Activated naive CD8-positive, alpha-beta T cell (primary cell): Measurements from ENCODE around the gene VCY.
"Not testable (repeated sequence)": the region's sequence is repeated elsewhere in the genome, so short reads cannot be mapped to it uniquely, and the experiment has no call there.

Experiments
- H3K27ac Mint-ChIP-seq: one replicate; pipeline ENCODE4 v1.8.0; 2021; ENCODE audit warnings: mixed read lengths
- H3K27me3 Mint-ChIP-seq: one replicate; pipeline ENCODE4 v1.8.0; 2021; ENCODE audit warnings: mixed read lengths
- H3K36me3 Mint-ChIP-seq: one replicate; pipeline ENCODE4 v1.8.0; 2021; ENCODE audit warnings: mixed read lengths
- H3K4me1 Mint-ChIP-seq: one replicate; pipeline ENCODE4 v1.8.0; 2021; ENCODE audit warnings: low read depth, mixed read lengths
- H3K4me3 Mint-ChIP-seq: one replicate; pipeline ENCODE4 v1.8.0; 2021; ENCODE audit warnings: mild to moderate bottlenecking, mixed read lengths
- H3K9me3 Mint-ChIP-seq: one replicate; pipeline ENCODE4 v1.8.0; 2021; ENCODE audit warnings: low read depth, mixed read lengths

The VCY gene

DNA sequence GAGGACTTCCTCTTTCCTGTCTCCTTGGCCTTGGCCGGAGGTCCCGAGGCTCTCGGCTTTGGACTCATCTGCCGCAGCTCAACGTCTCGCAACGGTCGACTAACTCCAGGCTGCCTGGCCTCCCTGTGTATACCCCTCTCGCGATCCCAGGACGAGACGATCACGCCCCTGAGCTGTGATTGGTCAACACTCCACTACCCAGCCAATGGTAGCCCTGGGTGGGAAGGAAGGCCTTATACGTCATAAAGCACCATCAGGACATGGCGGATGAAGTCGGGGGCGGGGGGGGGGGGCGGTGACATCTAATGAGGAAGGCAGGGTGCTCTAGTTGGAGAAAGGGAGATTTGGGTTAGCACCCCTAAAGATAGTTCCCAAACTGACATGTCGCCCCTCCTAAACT is at the start of gene VCY:
Gene VCY, minus strand, starts transcription at position 101 of the 400 bp plus-strand sequence. Its CDS starts 33 bp downstream, at position 68.
- not testable (repeated sequence) for H3K4me3 Mint-ChIP-seq, H3K27ac Mint-ChIP-seq, H3K4me1 Mint-ChIP-seq, H3K36me3 Mint-ChIP-seq, H3K9me3 Mint-ChIP-seq, H3K27me3 Mint-ChIP-seq

DNA sequence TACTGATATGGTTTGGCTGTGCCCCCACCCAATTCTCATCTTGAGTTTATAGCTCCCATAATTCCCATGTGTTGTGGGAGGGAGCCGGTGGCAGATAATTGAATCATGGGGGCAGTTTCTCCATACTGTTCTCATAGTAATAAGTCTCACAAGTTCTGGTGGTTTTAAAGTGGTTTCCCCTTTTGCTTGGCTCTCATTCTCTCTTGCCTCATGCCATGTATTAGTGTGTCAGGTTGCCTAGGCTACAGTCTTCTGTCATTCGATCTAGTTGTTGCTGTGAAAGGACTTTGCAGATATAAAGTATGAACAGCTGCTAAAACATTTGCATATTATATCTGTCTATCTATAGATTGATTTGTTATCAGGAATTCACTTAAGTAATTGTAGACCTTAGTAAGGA is 44.1 kb upstream of the VCY start:
- H3K4me3 Mint-ChIP-seq, H3K27ac Mint-ChIP-seq, H3K36me3 Mint-ChIP-seq, H3K27me3 Mint-ChIP-seq, H3K4me1 Mint-ChIP-seq, H3K9me3 Mint-ChIP-seq: not testable (repeated sequence)

DNA sequence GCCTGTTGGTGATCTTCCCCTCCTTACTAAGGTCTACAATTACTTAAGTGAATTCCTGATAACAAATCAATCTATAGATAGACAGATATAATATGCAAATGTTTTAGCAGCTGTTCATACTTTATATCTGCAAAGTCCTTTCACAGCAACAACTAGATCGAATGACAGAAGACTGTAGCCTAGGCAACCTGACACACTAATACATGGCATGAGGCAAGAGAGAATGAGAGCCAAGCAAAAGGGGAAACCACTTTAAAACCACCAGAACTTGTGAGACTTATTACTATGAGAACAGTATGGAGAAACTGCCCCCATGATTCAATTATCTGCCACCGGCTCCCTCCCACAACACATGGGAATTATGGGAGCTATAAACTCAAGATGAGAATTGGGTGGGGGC is 25.6 kb upstream of the VCY start:
- not testable (repeated sequence) for H3K27me3 Mint-ChIP-seq

DNA sequence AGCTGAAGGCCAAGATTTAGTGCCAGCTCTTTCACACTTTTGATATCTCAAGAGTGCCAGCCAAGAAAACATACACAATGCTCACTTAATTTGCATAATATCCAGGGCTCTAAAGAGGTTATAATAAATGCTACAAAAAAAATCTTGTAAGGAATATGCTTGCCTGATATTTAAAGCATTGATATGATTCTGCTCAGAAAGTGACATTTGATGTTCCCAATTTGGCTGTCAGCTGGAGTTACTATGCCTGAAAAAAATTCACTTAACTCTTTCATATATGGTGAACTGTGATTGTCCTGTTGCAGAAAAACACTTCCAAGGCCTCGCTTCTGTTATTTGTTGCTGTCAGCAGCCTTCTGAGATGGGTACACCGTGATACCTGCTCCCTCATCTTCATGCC is 43.9 kb downstream of the VCY start:
- H3K36me3 Mint-ChIP-seq, H3K9me3 Mint-ChIP-seq, H3K27ac Mint-ChIP-seq, H3K4me1 Mint-ChIP-seq, H3K4me3 Mint-ChIP-seq, H3K27me3 Mint-ChIP-seq: not testable (repeated sequence)

More for the DNA sequence above, 25.6 kb upstream of the VCY start:
- H3K4me3 Mint-ChIP-seq, H3K27ac Mint-ChIP-seq, H3K4me1 Mint-ChIP-seq, H3K9me3 Mint-ChIP-seq, H3K36me3 Mint-ChIP-seq: not testable (repeated sequence)
